Dendritic cell treated with granulocyte-macrophage colony-stimulating factor and Interleukin-4, amounts not matched to agents 40 ng/mL and 50 ng/mL, for 4 days (primary cell): Measurements from ENCODE around the gene FPR3.

Experiments used
- H3K27ac Mint-ChIP-seq: one replicate; pipeline ENCODE4 v1.8.0; 2022; ENCODE audit warnings: mild to moderate bottlenecking, mixed read lengths
- H3K27me3 Mint-ChIP-seq: one replicate; pipeline ENCODE4 v1.8.0; 2022; ENCODE audit warnings: mild to moderate bottlenecking, mixed read lengths
- H3K36me3 Mint-ChIP-seq: one replicate; pipeline ENCODE4 v1.8.0; 2022; ENCODE audit warnings: low read depth, mixed read lengths
- H3K4me1 Mint-ChIP-seq: one replicate; pipeline ENCODE4 v1.8.0; 2022; ENCODE audit warnings: low read depth, mixed read lengths
- H3K4me3 Mint-ChIP-seq: one replicate; pipeline ENCODE4 v1.8.0; 2022; ENCODE audit warnings: mild to moderate bottlenecking, moderate library complexity, mixed read lengths
- H3K9me3 Mint-ChIP-seq: one replicate; pipeline ENCODE4 v1.8.0; 2022; ENCODE audit warnings: mixed read lengths
- intact Hi-C: fragments of 100-400 bp; cut with micrococcal nuclease; formaldehyde crosslinking; loops from one replicate; pipeline ENCODE4 v1.15.0; 2022

Gene FPR3

DNA sequence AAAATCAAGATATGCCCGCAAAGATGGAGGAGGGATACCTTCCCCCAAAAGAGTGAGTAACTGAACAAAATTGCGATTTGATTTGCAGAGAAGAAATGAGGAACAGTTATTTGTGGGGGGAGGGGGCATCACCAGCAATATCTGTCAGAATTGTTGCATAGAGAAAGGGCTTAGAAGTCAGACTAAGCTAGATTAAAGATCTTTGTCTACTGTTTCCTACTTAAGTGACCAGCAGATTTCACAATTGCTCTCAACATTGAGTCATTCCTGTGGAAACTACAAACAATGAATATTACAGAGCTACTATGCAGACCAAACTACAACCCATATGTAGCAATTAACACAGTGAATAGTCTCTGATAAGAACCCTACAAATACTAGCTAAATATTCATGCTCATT, 27.4 kb downstream of the FPR3 start:
- Mint-ChIP-seq H3K4me1 (peaks cover 94% of the 10 kb centered on the region), H3K9me3 (no peaks in the 10 kb centered on the region), H3K4me3 (no peak overlapping the region), H3K27me3 (no peaks in the 10 kb centered on the region), H3K27ac (peak overlapping the region; percentile 82), H3K36me3 (peaks cover 100% of the 10 kb centered on the region)
- intact Hi-C loops, result loop anchor here (5.0 kb wide), 1 partner anchor 40 kb away; no protein-coding TSS in a partner anchor

DNA sequence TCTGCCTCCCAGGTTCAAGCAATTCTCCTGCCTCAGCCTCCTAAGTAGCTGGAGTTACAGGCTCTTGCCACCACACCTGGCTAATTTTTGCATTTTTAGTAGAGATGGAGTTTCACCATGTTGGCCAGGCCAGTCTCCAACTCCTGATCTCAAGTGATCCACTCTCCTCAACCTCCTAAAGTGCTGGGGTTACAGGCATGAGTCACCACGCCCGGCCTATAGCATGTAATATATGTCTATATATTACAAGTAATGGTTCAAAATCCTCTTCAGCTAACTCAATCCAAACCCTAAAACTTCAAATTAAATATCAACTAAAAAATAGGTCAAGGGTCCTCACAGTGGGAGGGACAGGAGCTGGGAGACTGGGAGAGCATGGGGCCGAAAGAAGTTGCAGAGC, 28.0 kb downstream of the FPR3 start:
- no peaks in the 10 kb centered on the region for H3K27me3 Mint-ChIP-seq
- peaks cover 96% of the 10 kb centered on the region for H3K4me1 Mint-ChIP-seq
- intact Hi-C loops, result loop anchor here (5.0 kb wide), 1 partner anchor 41 kb away; no protein-coding TSS in a partner anchor
- H3K27ac Mint-ChIP-seq, result peak overlapping the region; percentile 82
- peaks cover 100% of the 10 kb centered on the region for H3K36me3 Mint-ChIP-seq
- no peak overlapping the region for H3K4me3 Mint-ChIP-seq
- H3K9me3 Mint-ChIP-seq, result no peaks in the 10 kb centered on the region

DNA sequence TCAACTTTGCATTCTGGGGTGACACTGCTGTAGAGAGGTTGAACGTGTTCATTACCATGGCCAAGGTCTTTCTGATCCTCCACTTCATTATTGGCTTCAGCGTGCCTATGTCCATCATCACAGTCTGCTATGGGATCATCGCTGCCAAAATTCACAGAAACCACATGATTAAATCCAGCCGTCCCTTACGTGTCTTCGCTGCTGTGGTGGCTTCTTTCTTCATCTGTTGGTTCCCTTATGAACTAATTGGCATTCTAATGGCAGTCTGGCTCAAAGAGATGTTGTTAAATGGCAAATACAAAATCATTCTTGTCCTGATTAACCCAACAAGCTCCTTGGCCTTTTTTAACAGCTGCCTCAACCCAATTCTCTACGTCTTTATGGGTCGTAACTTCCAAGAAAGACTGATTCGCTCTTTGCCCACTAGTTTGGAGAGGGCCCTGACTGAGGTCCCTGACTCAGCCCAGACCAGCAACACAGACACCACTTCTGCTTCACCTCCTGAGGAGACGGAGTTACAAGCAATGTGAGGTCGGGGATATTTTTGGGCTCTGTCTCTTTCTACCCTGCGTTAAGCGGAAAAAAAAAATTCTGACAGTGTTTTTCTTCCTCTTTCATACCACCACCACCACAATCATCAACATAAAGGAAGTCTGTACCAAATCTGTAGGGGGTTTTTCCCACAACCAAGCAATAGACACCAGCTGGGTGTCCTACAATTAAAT, 29.5 kb downstream of the FPR3 start:
- Mint-ChIP-seq H3K36me3 (peaks cover 100% of the 10 kb centered on the region), H3K9me3 (no peaks in the 10 kb centered on the region), H3K4me1 (peaks cover 98% of the 10 kb centered on the region), H3K4me3 (peak overlapping the region; percentile 43), H3K27ac (peak overlapping the region; percentile 82), H3K27me3 (no peaks in the 10 kb centered on the region)
- intact Hi-C loops, result loop anchor here (5.0 kb wide), 1 partner anchor 42 kb away; no protein-coding TSS in a partner anchor

DNA sequence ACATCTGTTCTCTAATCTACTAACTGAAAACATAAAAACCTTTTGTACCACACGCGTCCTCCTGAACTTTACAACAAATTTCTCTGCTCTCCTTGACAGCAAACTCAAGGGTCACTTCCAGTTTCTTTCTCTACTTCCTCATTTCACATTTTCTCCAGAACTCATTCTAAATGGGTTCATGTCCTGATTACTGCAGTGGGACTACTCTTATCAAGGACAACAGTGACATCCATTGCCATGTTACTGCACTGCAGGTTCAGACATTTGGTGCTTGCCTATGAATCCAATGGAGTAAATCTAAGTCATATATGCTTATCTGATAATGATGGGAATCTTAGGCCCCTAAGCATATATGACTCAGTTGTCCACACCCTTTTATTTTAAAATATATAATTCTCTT, 35.3 kb downstream of the FPR3 start:
- peak overlapping the region; percentile 1 for H3K4me3 Mint-ChIP-seq
- intact Hi-C loops, result loop anchor here (2.0 to 10.0 kb wide), 5 partner anchors 33 to 405 kb away; partner anchors contain the start of genes CEACAM18 and FPR3
- H3K9me3 Mint-ChIP-seq, result no peaks in the 10 kb centered on the region
- H3K36me3 Mint-ChIP-seq, result peaks cover 75% of the 10 kb centered on the region
- peaks cover 79% of the 10 kb centered on the region for H3K4me1 Mint-ChIP-seq
- peak overlapping the region; percentile 66 for H3K27ac Mint-ChIP-seq
- H3K27me3 Mint-ChIP-seq, result no peaks in the 10 kb centered on the region

DNA sequence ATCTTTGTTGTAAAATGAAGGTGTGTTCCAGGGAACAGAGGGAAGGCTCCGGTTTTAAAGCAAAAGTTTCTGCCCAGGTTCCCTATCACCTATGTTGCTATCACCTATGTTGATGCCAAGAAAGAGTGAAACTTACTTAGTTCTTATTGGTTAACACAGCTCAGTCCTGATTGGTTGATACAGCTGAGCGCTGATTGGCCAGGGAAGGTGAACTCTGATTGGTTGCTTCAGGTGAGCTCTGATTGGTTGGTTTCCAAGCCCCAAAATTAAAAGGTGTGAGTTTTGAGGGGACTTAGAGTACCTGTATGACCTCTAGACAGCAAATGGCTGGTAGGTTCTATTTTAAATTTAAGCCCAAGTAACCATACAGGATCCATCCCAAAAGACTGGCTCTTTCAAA, 42.2 kb downstream of the FPR3 start:
- Mint-ChIP-seq H3K4me3 (no peak overlapping the region), H3K9me3 (peaks cover 23% of the 10 kb centered on the region), H3K36me3 (peaks cover 66% of the 10 kb centered on the region), H3K4me1 (peaks cover 12% of the 10 kb centered on the region), H3K27ac (no peak overlapping the region), H3K27me3 (no peaks in the 10 kb centered on the region)
- intact Hi-C loops, result loop anchor here (10.0 kb wide), 2 partner anchors 362 to 398 kb away; partner anchors contain the start of gene CEACAM18

DNA sequence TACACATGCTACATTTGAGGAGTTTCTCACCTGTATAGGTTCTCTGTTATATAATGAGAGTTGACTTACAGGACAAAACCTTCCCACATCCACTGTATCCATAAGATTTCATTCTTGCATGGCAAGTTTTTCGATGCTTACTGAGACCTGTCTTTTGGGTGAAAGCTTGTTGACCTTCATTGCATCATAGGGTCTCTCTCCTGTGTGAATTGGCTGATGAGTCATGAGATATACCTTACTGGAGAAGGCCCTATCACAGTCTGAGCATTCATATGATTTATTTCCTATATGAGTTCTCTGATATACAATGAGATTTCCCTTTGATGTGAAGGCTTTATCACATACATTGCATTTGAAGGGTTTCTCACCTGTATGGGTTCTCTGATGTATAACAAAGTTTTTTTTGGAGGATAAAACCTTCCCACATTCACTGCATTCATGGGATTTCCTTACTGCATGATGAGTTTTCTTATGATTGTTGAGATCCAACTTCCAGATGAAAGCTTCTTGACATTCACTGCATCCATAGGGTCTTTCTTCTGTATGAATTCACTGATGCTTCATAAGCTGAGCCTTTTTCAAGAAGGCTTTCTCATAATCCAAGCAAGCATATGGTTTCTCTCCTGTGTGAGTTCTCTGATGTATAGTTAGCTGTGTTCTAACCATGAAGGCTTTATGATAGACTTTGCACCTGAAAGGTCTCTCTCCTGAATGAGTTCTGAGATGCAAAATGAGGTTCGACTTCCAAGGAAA, 67.1 kb downstream of the FPR3 start:
- no peak overlapping the region for H3K4me3 Mint-ChIP-seq
- no peak overlapping the region for H3K27ac Mint-ChIP-seq
- no peaks in the 10 kb centered on the region for H3K4me1 Mint-ChIP-seq
- H3K36me3 Mint-ChIP-seq, result peaks cover 24% of the 10 kb centered on the region
- intact Hi-C loops, result no loop called here
- H3K27me3 Mint-ChIP-seq, result no peaks in the 10 kb centered on the region
- peaks cover 91% of the 10 kb centered on the region for H3K9me3 Mint-ChIP-seq

DNA sequence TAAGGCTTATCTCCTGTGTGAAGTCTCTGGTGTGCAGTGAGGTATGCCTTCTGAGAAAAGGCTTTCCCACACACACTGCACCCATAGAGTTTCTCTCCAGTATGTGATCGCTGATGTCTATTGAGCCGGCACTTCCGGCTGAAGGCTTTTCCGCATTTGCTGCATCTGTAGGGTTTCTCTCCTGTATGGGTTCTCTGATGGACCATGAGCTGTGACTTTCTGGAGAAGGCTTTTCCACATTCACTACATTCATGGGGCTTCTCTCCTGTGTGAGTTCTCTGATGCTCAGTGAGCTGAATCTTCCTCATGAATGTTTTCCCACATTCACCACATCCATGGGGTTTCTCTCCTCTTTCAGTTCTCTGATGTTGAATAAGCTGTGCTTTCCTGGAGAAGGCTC, 78.1 kb downstream of the FPR3 start:
- peaks cover 100% of the 10 kb centered on the region for H3K9me3 Mint-ChIP-seq
- no peak overlapping the region for H3K4me3 Mint-ChIP-seq
- H3K36me3 Mint-ChIP-seq, result peaks cover 62% of the 10 kb centered on the region
- H3K27ac Mint-ChIP-seq, result no peak overlapping the region
- H3K4me1 Mint-ChIP-seq, result no peaks in the 10 kb centered on the region
- H3K27me3 Mint-ChIP-seq, result no peaks in the 10 kb centered on the region
- intact Hi-C loops, result no loop called here
